ENCODE measurements around the gene OBSCN.

The OBSCN gene

DNA sequence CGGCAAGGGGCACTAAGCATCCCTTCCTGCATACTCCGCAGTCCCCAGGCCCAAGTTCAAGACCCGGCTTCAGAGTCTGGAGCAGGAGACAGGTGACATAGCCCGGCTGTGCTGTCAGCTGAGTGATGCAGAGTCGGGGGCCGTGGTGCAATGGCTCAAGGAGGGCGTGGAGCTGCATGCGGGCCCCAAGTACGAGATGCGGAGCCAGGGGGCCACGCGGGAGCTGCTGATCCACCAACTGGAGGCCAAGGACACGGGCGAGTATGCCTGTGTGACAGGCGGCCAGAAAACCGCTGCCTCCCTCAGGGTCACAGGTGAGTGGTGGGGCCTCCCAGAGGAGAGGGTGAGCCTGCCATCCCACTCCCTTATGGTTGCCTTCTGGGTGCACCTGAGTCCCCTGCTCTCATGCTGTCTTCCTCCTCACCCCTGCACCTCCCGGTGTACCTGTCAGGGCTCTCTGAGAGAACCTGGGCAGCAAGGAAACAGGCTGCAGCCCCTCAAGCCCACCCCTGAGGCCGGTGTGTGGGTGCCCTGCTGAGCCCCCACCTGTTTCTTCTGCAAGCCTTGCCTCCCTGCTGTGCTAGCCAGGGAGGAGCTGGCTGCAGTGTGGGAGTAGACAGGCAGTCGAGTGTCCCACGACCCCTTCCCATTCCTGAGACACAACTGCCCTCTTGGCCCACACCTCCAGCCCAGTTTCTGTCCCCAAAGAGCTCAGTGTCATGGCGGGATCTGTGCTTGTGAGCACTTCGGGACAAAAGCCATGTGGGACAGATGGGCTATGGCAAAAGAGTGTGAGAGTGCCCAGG, 99.6 kb downstream of the OBSCN start:
- H3K36me3 Mint-ChIP-seq = peaks cover 23% of the 10 kb centered on the region
- ATAC-seq = no peak
- H3K4me1 Mint-ChIP-seq = no peaks in the 10 kb centered on the region
- H3K9me3 Mint-ChIP-seq = peaks cover 17% of the 10 kb centered on the region
- H3K4me3 Mint-ChIP-seq = no peak overlapping the region
- H3K27me3 Mint-ChIP-seq = no peaks in the 10 kb centered on the region
- no peak overlapping the region for H3K27ac Mint-ChIP-seq

DNA sequence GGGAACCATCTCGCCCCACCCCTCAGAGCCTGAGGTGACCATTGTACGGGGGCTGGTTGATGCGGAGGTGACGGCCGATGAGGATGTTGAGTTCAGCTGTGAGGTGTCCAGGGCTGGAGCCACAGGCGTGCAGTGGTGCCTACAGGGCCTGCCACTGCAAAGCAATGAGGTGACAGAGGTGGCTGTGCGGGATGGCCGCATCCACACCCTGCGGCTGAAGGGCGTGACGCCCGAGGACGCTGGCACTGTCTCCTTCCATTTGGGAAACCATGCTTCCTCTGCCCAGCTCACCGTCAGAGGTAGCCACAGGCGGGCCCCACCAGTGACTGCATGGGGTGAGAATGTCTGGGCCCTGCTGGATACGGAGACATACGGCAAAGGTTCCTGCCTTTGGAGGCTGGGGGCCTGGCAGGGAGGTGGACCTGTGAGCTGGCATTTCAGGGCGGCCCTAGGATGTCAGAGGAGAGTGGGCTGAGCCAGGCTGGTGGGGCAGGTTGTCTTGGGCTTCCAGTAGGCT, 100.3 kb downstream of the OBSCN start:
- H3K4me1 Mint-ChIP-seq = no peaks in the 10 kb centered on the region
- no peak overlapping the region for H3K4me3 Mint-ChIP-seq
- no peak for ATAC-seq
- peaks cover 17% of the 10 kb centered on the region for H3K36me3 Mint-ChIP-seq
- peaks cover 11% of the 10 kb centered on the region for H3K9me3 Mint-ChIP-seq
- H3K27me3 Mint-ChIP-seq = no peaks in the 10 kb centered on the region
- no peak overlapping the region for H3K27ac Mint-ChIP-seq

DNA sequence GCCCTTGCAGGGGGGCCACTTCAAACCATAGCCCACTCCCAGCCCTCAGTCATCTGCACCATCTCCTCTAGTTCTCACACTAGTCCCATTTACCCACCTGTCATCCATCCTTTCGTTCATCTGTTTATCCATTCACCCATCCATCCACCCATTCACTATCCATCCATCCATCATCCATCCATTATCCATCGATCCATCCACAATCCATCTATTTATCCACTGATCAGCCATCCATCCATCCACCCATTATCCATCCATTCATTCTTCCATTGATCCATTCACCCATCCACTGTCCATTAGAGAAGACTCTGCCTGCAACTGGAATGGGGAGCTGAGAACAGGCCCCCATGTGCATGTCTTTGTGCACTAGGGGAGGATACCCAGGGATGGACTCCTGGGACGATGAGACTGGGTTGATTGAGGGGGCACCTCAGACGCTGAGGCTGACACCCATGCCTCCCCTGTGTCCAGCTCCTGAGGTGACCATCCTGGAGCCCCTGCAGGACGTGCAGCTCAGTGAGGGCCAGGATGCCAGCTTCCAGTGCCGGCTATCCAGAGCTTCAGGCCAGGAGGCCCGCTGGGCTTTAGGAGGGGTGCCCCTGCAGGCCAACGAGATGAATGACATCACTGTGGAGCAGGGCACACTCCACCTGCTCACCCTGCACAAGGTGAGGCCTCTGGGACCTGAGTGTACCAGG, 100.9 kb downstream of the OBSCN start:
- Mint-ChIP-seq H3K36me3 (peaks cover 11% of the 10 kb centered on the region), H3K9me3 (peaks cover 6% of the 10 kb centered on the region), H3K27ac (no peak overlapping the region), H3K27me3 (no peaks in the 10 kb centered on the region), H3K4me1 (no peaks in the 10 kb centered on the region), H3K4me3 (no peak overlapping the region)
- ATAC-seq = no peak

DNA sequence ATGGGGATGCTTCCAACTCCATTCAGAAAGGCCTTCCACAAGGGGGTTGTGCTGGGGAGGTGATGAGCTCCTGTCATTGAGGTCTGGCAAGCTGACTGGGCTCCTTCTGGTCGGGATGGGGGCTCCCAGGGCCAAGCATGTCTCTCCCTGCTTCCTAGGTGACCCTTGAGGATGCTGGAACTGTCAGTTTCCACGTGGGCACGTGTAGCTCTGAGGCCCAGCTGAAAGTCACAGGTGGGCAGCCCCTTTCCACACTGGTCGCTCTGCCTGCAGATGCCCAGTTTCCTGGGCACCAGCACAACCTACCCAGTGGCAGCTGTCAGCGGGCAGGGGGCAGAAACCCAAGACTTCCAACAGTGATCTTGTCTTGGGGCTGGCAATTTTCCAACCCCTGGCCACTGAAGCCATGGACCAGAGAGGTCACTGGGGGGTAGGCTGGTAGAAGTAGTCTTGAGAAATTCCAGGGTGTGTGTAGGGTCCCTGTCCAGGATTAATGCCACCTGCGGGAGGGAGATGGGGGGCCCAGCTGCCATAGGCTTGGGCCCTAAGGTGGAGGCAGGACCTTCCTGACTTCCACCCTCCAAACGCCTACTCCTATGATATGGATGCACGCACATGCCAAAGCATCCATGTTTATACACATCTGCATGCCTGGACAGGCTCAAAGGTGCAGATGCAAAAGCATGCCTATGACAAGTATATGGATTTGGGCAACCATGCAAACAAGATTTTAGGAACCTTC, 101.7 kb downstream of the OBSCN start:
- Mint-ChIP-seq H3K36me3 (peaks cover 4% of the 10 kb centered on the region), H3K4me3 (no peak overlapping the region), H3K27ac (no peak overlapping the region), H3K27me3 (no peaks in the 10 kb centered on the region), H3K4me1 (no peaks in the 10 kb centered on the region), H3K9me3 (peaks cover 2% of the 10 kb centered on the region)
- ATAC-seq = no peak

DNA sequence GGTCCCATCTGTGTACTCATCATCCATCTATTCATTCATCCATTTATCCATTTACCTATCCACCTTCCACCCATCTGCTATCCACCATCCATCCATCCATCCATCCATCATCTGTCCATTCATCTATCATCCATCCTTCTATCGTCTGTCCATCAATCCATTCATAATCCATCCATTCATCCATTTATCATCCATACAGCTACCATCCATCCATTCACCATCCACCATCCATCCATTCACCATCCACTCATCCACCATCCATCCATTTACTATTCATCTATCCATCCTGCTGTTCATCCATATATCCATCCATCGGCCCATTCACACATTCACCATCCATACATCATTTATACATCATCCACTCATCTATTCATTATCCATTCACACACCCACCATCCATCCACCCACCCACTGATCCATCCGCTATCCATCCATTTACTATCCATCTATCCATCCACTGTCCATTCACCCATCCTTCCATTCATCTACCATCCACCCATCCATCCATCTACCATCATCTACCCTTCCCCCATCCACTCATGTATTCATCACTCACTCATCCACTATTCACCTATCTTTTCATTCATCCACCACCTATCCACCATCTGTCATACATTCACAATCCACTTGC, 102.4 kb downstream of the OBSCN start:
- H3K4me1 Mint-ChIP-seq = no peaks in the 10 kb centered on the region
- H3K27me3 Mint-ChIP-seq = no peaks in the 10 kb centered on the region
- H3K36me3 Mint-ChIP-seq = no peaks in the 10 kb centered on the region
- no peak overlapping the region for H3K4me3 Mint-ChIP-seq
- H3K27ac Mint-ChIP-seq = no peak overlapping the region
- no peaks in the 10 kb centered on the region for H3K9me3 Mint-ChIP-seq
- no peak for ATAC-seq

DNA sequence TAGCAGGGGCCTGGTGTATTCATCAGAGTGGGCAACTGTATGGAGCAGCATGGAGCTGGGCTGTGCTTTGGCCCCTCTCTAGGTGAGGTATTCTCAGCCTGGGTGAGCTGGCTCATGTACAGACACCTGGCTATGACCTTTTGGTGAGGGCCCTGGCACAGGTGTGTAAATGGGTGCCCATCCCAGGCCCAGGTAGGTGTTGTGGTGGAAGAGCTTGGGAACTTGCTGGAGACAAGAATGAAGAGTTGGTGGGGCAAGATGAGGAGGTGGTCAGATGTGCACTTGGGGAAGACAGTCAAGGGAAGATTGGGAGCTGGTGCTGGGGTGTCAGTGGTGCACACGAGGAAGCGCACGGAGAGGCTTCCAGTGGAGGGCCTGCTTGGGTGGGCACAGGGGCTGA, 103.2 kb downstream of the OBSCN start:
- H3K27ac Mint-ChIP-seq = no peak overlapping the region
- H3K4me3 Mint-ChIP-seq = no peak overlapping the region
- no peaks in the 10 kb centered on the region for H3K4me1 Mint-ChIP-seq
- no peaks in the 10 kb centered on the region for H3K27me3 Mint-ChIP-seq
- H3K9me3 Mint-ChIP-seq = no peaks in the 10 kb centered on the region
- no peak for ATAC-seq
- no peaks in the 10 kb centered on the region for H3K36me3 Mint-ChIP-seq

DNA sequence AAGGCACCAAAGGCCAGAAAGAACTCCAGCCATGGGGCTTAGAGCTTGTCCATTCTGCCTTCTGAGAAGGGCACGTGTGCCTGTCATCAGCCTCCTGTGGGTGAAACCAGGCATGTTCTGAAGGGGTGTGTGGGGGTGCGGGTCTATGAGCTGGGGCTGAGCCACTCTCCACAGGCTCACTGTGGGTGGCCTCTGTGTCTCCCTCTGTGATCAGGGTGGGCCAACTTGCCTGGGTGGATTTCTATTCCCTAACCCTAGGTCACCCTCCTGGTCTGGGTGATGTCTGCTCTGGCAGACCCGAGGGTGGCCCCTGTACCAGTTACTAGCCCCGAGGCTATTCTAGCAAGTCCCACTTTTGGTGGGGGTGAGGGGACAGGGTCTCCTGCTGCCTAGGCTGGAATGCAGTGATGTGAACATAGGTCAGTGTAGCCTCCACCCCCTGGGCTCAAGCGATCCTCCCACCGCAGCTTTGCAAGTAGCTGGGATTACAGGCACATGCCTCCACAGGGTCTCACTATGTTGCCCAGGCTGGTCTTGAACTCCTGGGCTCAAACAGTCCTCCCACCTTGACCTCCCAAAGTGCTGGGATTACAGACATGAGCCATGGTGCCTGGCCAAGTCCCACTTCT, 104.4 kb downstream of the OBSCN start:
- no peak for ATAC-seq
- Mint-ChIP-seq H3K27ac (no peak overlapping the region), H3K36me3 (no peaks in the 10 kb centered on the region), H3K4me3 (no peak overlapping the region), H3K4me1 (no peaks in the 10 kb centered on the region), H3K9me3 (no peaks in the 10 kb centered on the region), H3K27me3 (no peaks in the 10 kb centered on the region)

DNA sequence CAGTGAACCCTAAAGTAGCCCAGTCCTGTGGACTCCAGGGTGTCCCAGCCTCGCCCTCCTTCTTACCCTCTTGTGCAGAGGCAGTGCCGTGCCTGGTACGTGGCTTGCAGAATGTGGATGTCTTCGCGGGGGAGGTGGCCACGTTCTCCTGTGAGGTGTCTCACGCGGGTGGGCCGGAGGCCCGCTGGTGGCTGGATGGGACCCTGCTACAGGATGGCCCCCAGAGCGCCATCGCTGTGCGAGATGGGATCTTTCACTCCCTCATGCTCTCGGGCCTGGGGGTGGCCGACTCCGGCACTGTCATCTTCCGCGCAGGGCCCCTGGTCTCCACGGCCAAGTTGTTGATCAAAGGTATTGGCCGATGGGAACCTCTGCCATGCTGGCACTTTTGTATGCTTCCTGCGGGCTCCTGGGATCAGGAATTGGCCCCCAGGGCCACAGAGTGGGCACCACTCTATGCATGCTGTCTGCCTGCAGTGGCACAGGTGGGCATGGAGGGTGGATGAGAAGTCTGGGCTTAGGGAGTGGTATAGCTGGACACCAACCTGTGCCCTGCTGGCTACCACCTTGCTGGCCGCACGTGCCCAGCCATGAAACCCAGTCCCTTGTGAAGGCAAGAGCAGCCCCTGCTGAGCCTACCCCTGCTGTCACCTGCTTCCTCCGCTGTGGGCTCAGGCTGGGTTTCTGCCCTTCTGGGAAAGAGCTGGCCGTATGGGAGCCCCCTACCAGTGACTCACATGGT, 105.9 kb downstream of the OBSCN start:
- no peak overlapping the region for H3K4me3 Mint-ChIP-seq
- H3K27ac Mint-ChIP-seq = no peak overlapping the region
- no peaks in the 10 kb centered on the region for H3K4me1 Mint-ChIP-seq
- H3K9me3 Mint-ChIP-seq = no peaks in the 10 kb centered on the region
- H3K27me3 Mint-ChIP-seq = no peaks in the 10 kb centered on the region
- no peak for ATAC-seq
- no peaks in the 10 kb centered on the region for H3K36me3 Mint-ChIP-seq

DNA sequence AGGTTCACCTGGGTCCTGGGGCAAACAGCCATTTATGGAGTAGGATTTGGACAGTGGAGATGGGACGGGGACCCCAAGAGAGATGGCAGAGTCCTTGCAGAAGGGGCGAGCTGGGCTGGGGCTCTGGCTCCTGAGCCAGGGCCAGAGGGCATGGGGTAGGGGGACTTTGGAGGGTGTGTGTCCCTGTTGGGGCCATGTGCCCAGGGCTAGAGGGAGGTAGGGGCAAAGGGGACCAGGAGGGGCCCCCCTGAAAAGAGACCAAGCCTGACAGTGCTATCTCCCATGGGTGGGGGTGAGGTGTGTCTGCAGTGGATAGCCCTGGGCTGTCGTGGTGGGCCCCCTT, 106.4 kb downstream of the OBSCN start:
- Mint-ChIP-seq H3K4me3 (no peak overlapping the region), H3K27ac (no peak overlapping the region), H3K27me3 (no peaks in the 10 kb centered on the region), H3K36me3 (no peaks in the 10 kb centered on the region), H3K4me1 (no peaks in the 10 kb centered on the region), H3K9me3 (no peaks in the 10 kb centered on the region)
- ATAC-seq = no peak

DNA sequence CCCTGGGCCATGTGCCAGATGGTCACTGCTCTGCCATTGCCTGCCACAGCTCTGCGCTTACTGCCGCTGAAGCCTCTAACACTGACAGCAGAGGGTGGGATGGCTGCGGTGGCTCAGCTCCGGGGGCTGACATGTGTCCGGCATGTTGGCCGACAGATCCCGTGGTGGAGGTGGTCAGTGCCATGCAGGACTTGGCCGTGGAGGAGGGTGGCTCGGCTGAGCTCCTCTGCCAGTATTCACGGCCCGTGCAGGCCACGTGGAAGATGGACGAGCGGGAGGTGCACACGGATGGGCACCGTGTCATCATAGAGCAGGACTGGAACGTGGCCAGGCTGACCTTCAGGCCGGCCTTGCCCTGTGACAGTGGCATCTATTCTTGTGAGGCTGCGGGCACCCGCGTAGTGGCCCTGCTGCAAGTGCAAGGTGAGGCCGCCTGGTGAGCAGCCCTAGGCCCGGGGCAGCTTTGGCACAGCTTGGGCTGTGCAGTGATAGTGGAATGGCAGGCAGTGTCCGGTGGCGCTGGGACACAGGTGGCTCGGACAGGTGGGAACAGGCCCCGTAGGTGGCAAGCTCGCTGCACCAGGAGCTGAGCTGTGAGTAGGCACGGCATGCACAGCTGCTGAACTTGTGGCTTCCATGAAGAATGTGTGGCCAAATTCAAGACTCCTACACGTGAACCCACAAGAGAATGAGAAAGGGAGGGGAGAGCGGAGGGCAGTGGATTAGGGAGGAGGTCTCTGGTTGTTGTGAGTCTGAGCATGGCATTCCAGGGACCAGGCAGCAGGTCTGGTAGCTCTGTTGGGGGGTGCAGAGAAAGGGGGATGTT, 107.0 kb downstream of the OBSCN start:
- ATAC-seq = no peak
- no peak overlapping the region for H3K4me3 Mint-ChIP-seq
- no peaks in the 10 kb centered on the region for H3K36me3 Mint-ChIP-seq
- H3K27me3 Mint-ChIP-seq = no peaks in the 10 kb centered on the region
- H3K27ac Mint-ChIP-seq = no peak overlapping the region
- no peaks in the 10 kb centered on the region for H3K4me1 Mint-ChIP-seq
- no peaks in the 10 kb centered on the region for H3K9me3 Mint-ChIP-seq

DNA sequence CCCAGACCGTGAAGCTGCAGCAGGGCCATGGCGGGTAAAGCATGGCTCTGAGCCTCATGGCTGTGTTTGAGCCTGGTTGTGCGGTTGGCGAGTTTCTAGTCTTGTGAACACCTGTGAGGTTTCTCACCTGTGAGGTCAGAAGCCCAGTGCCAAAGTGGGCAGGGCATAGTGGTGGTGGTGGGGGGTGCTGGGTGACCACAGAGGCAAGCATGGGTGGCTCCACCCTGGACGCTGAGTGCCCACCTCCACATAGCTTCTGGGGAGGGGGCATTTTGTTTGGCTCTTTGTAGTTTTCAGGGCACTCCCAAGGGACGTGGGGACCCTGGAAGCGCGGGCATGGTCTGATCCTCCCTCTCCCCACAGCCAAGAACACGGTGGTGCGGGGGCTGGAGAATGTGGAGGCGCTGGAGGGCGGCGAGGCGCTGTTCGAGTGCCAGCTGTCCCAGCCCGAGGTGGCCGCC, 107.7 kb downstream of the OBSCN start:
- H3K36me3 Mint-ChIP-seq = no peaks in the 10 kb centered on the region
- no peak overlapping the region for H3K27ac Mint-ChIP-seq
- no peaks in the 10 kb centered on the region for H3K4me1 Mint-ChIP-seq
- no peak for ATAC-seq
- no peaks in the 10 kb centered on the region for H3K9me3 Mint-ChIP-seq
- no peak overlapping the region for H3K4me3 Mint-ChIP-seq
- no peaks in the 10 kb centered on the region for H3K27me3 Mint-ChIP-seq

DNA sequence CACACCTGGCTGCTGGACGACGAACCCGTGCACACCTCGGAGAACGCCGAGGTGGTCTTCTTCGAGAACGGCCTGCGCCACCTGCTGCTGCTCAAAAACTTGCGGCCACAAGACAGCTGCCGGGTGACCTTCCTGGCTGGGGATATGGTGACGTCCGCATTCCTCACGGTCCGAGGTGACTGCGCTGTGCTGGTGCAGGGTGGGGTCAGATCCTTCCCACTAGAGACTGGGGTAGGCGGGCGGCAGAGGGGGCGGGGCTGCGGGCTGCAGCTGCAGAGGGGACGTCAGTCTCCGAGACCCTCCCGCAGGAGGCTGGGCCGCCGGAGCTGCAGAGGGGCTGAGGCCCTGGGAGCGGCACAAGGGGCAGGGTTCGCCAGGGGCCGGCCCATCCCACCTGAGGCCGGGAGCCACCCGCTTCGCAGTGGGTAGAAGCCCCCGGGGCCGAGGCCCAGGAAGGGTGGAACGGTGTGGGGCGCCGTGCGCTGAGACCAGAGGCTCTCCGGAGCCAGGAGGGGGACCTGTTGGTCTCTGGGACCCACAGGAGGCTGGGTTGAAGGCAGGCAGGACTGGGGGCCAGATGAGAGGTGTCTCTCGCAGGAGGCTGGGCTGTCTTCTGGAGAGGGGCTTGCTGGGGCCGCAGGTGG, 108.2 kb downstream of the OBSCN start:
- H3K4me3 Mint-ChIP-seq = no peak overlapping the region
- H3K4me1 Mint-ChIP-seq = no peaks in the 10 kb centered on the region
- peak; percentile 3 for ATAC-seq
- no peak overlapping the region for H3K27ac Mint-ChIP-seq
- H3K27me3 Mint-ChIP-seq = no peaks in the 10 kb centered on the region
- H3K9me3 Mint-ChIP-seq = no peaks in the 10 kb centered on the region
- no peaks in the 10 kb centered on the region for H3K36me3 Mint-ChIP-seq

DNA sequence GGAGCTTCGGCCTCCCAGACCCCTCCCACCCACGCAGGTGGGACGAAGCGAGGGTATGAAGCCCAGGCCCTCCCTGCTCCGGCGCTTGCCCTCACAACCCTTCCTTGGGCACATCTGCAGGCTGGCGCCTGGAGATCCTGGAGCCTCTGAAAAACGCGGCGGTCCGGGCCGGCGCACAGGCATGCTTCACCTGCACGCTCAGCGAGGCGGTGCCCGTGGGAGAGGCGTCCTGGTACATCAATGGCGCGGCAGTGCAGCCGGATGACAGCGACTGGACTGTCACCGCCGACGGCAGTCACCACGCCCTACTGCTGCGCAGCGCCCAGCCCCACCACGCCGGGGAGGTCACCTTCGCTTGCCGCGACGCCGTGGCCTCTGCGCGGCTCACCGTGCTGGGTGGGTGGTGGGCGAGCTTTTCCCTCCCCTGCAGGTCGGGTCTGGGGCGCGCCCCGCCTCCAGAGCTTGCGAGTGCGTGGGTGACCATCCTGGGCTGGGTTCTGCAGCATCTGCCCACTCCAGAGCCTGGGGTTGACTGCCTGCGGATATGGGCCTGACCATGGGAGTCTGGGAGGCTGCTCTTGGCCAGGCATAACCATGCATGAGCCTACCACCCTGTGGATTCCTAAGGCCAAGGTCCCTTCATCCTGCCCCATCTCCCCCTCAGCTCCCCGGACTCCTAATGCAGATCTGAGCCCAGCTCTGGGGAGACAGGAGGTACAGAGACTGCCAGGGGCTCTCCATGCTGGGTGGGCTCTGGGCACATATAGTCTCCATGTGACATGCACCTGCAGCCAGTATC, 108.9 kb downstream of the OBSCN start:
- Mint-ChIP-seq H3K27me3 (no peaks in the 10 kb centered on the region), H3K36me3 (no peaks in the 10 kb centered on the region), H3K27ac (no peak overlapping the region)

More for the DNA sequence above, 108.9 kb downstream of the OBSCN start:
- no peaks in the 10 kb centered on the region for H3K4me1 Mint-ChIP-seq
- no peak overlapping the region for H3K4me3 Mint-ChIP-seq
- ATAC-seq = peak; percentile 37
- H3K9me3 Mint-ChIP-seq = no peaks in the 10 kb centered on the region

All from stimulated activated memory B cell treated with anti-CD40 and anti-IgM and Interleukin-4, amounts not matched to agents 10 μg/mL and 1 μg/mL and 100 μg/mL, for 72 hours (primary cell).